Posterior vena cava (tissue), 2 donors: ENCODE results near the gene NKX2-8. TPM values are rescaled to one million over a fixed set of nuclear protein-coding genes. Genes with fewer than 3 reads are reported as not detected.
"Not testable (repeated sequence)": the region's sequence is repeated elsewhere in the genome, so short reads cannot be mapped to it uniquely, and the experiment has no call there.

Experiments
- DNase-seq: peaks from one replicate; pipeline ENCODE4 v3.0.0-alpha.2; 2020; ENCODE audit warnings: low spot score
- intact Hi-C, 2 donors: fragments of 100-400 bp; cut with DNase I; formaldehyde crosslinking; loops; one replicate each; pipeline versions ENCODE4 v1.14.1 to v1.14.2; 2022 to 2023
- total RNA-seq, 2 donors: library from RNA; stranded (reverse); fragmentation: NEBNext Ultra II Directional; extraction: Animal tissue kit (Norgen Biotek cat#: 25700); gene quantifications; one replicate each; pipeline ENCODE4 v1.2.1, GENCODE V29; 2021
- donor health status: DM: yes; HTN: yes; CAD: no.
- donor health status: DM: yes; HTN: yes; CAD: no.

NKX2-8 gene
- total RNA-seq, 2 donors from 2014 or later: not detected

- intact Hi-C loops: no loop called here
- DNase-seq: no peak
Measured at GRCh38 chr14:36580856-36581831, 1.3 kb downstream of the NKX2-8 start.

- DNase-seq: no peak
- intact Hi-C loops: no loop called here
Measured at GRCh38 chr14:36580141-36580855, 2.1 kb downstream of the NKX2-8 start.

- DNase-seq: no peak
Measured at GRCh38 chr14:36579573-36580140, 2.8 kb downstream of the NKX2-8 start.

GRCh38 chr14:36579001-36579555, 3.3 kb downstream of the NKX2-8 start:
- DNase-seq: no peak
- intact Hi-C loops: no loop called here

More at GRCh38 chr14:36579573-36580140, 2.8 kb downstream of the NKX2-8 start:
- intact Hi-C loops: no loop called here

- intact Hi-C loops: no loop called here
- no peak for DNase-seq
Measured at GRCh38 chr14:36570065-36570464, 12.3 kb downstream of the NKX2-8 start.

GRCh38 chr14:36556811-36557433, 25.5 kb downstream of the NKX2-8 start:
- no peak for DNase-seq
- intact Hi-C loops: no loop called here

- DNase-seq: no peak
- intact Hi-C loops: no loop called here
Measured at GRCh38 chr14:36555998-36556743, 26.2 kb downstream of the NKX2-8 start.

- intact Hi-C loops: no loop called here
Measured at GRCh38 chr14:36553656-36554260, 28.7 kb downstream of the NKX2-8 start.

GRCh38 chr14:36550899-36551298, 31.5 kb downstream of the NKX2-8 start:
- intact Hi-C loops: no loop called here

More at GRCh38 chr14:36553656-36554260, 28.7 kb downstream of the NKX2-8 start:
- no peak for DNase-seq

GRCh38 chr14:36544280-36544679, 38.1 kb downstream of the NKX2-8 start:
- DNase-seq, intact Hi-C loops: not testable (repeated sequence)

More at GRCh38 chr14:36550899-36551298, 31.5 kb downstream of the NKX2-8 start:
- DNase-seq: no peak

GRCh38 chr14:36538051-36538450, 44.4 kb downstream of the NKX2-8 start:
- DNase-seq: no peak
- intact Hi-C loops: no loop called here

Other genes starting within 250 kb of the NKX2-8 start
- not detected for gene NKX2-1, start 62.4 kb downstream of the NKX2-8 start, total RNA-seq
- gene PAX9, start 79.2 kb upstream of the NKX2-8 start, total RNA-seq: under 1 TPM in 1 of 2 donors, not detected in 1; 0.10 TPM